H1 (cell line): Measurements from ENCODE around the gene ZNF486.

Experiments used
- CBX8 ChIP-seq: fragments of 300-800, 300-1000 bp; sonication (generic); IDR thresholded peaks from 2 replicates; pipeline ENCODE4 v1.7.1; 2016; ENCODE audit warnings: low read depth, low read length, borderline replicate concordance
- CEBPB ChIP-seq: IDR thresholded peaks from 2 replicates; pipeline ENCODE4 v1.6.1; 2012; ENCODE audit warnings: low read depth, low read length
- CHD1 ChIP-seq: IDR thresholded peaks from 2 replicates; pipeline ENCODE4 v1.6.1; 2012; ENCODE audit warnings: low read depth, low read length, improper control_type of control experiment
- FOSL1 ChIP-seq: IDR thresholded peaks from 2 replicates; pipeline ENCODE4 v1.6.1; 2011; ENCODE audit warnings: mild to moderate bottlenecking, low read depth, low read length, moderate library complexity; ENCODE audit not compliant: insufficient read depth
- JUND ChIP-seq: IDR thresholded peaks from 2 replicates; pipeline ENCODE4 v1.6.1; 2011; ENCODE audit warnings: mild to moderate bottlenecking, improper control_type of control experiment, low read length
- MAFK ChIP-seq: IDR thresholded peaks from 2 replicates; pipeline ENCODE4 v1.6.1; 2012; ENCODE audit warnings: low read depth, mild to moderate bottlenecking, improper control_type of control experiment, low read length
- MAX ChIP-seq: IDR thresholded peaks from 2 replicates; pipeline ENCODE4 v1.6.1; 2012; ENCODE audit warnings: inconsistent platforms
- SIX5 ChIP-seq: IDR thresholded peaks from 2 replicates; pipeline ENCODE4 v1.6.1; 2011; ENCODE audit warnings: mild to moderate bottlenecking, low read depth, low read length
- TAF1 ChIP-seq: IDR thresholded peaks from 2 replicates; pipeline ENCODE4 v1.6.1; 2011; ENCODE audit warnings: mild to moderate bottlenecking, low read depth, low read length
- USF2 ChIP-seq: IDR thresholded peaks from 2 replicates; pipeline ENCODE4 v1.6.1; 2011; ENCODE audit warnings: low read length, improper control_type of control experiment

- TF ChIP-seq CHD1 (no peak), CBX8 (no peak), SIX5 (no peak), FOSL1 (no peak), MAX (no peak), JUND (no peak), MAFK (no peak), USF2 (no peak), TAF1 (no peak), CEBPB (no peak)
These were observed 932 bp upstream of the ZNF486 start for GRCh38 chr19:20165971-20166592.
